Upper lobe of right lung (tissue), 1 donor: ENCODE results near the gene TCTN3. TPM values are rescaled to one million over a fixed set of nuclear protein-coding genes. Genes with fewer than 3 reads are reported as not detected.

Experiments used
- ATAC-seq: fragments of 200-7000 bp; cut with Tn5 transposase; one replicate; pipeline ENCODE4 v1.9.1; 2020; ENCODE audit warnings: mild to moderate bottlenecking, moderate library complexity
- DNase-seq: peaks from one replicate; pipeline ENCODE4 v3.0.0-alpha.2; 2020
- H3K27ac ChIP-seq: fragments of 200-600 bp; one replicate; pipeline ENCODE4 v1.8.0; 2022
- H3K27me3 ChIP-seq: fragments of 200-600 bp; one replicate; pipeline ENCODE4 v1.8.0; 2022; ENCODE audit warnings: mild to moderate bottlenecking
- H3K36me3 ChIP-seq: fragments of 200-600 bp; one replicate; pipeline ENCODE4 v1.8.0; 2022
- H3K4me1 ChIP-seq: fragments of 200-600 bp; one replicate; pipeline ENCODE4 v1.8.0; 2022
- H3K4me3 ChIP-seq: fragments of 200-600 bp; one replicate; pipeline ENCODE4 v1.8.0; 2022; ENCODE audit warnings: mild to moderate bottlenecking
- H3K9me3 ChIP-seq: fragments of 200-600 bp; one replicate; pipeline ENCODE4 v1.8.0; 2022
- intact Hi-C: fragments of 100-400 bp; cut with DNase I; formaldehyde crosslinking; loops from one replicate; pipeline ENCODE4 v1.11.0; 2022
- total RNA-seq: library from RNA; stranded (reverse); fragmentation: NEBNext Ultra II Directional; extraction: Animal tissue kit (Norgen Biotek cat#: 25700); gene quantifications from one replicate; pipeline ENCODE4 v1.2.1, GENCODE V29; 2021
- TF ChIP-seq, protein P1 (sequence below): fragments of 200-600 bp; IDR thresholded peaks from one replicate; pipeline ENCODE4 v1.8.0; 2022; ENCODE audit warnings: antibody characterized with exemption
- donor health status: DM: no; HTN: yes; CAD: no; lungs with severe emphysema.

TCTN3 gene
- total RNA-seq, 1 donor from 2014 or later: 29.0 TPM

DNA sequence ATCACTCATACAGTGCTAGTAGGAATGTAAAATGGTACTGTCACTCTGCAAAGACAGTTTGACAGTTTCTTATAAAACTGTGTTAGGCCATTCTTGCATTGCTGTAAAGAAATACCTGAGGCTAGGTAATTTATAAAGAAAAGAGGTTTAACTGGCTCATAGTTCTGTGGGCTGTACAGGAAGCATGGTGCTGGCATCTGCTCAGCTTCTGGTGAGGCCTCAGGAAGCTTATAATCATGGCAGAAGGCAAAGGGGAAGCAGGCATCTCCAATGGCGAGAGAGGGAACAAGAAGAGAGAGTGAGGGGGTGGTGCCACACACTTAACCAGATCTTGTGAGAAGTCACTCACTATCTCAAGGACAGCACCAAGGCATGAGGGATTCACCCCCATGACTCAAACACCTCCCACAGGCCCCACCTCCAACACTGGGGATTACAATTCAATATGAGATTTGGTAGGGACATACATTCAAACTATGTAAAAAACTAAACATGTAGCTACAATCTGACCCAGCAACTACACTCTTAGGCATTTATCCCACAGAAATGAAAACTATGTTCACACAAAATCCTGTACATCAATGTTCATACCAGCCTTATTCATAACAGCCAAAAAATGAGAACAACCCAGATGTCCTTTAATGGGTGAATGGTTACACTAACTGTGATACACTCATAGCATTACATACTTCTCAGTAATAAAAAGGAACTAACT is 42.2 kb downstream of the TCTN3 start:
- Histone ChIP-seq H3K36me3 (peaks cover 30% of the 10 kb centered on the region), H3K4me3 (no peak overlapping the region), H3K9me3 (no peaks in the 10 kb centered on the region), H3K4me1 (peaks cover 3% of the 10 kb centered on the region), H3K27ac (no peak overlapping the region), H3K27me3 (no peaks in the 10 kb centered on the region)
- intact Hi-C loops: no loop called here
- TF ChIP-seq, protein P1, sequence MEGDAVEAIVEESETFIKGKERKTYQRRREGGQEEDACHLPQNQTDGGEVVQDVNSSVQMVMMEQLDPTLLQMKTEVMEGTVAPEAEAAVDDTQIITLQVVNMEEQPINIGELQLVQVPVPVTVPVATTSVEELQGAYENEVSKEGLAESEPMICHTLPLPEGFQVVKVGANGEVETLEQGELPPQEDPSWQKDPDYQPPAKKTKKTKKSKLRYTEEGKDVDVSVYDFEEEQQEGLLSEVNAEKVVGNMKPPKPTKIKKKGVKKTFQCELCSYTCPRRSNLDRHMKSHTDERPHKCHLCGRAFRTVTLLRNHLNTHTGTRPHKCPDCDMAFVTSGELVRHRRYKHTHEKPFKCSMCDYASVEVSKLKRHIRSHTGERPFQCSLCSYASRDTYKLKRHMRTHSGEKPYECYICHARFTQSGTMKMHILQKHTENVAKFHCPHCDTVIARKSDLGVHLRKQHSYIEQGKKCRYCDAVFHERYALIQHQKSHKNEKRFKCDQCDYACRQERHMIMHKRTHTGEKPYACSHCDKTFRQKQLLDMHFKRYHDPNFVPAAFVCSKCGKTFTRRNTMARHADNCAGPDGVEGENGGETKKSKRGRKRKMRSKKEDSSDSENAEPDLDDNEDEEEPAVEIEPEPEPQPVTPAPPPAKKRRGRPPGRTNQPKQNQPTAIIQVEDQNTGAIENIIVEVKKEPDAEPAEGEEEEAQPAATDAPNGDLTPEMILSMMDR: no peak
- DNase-seq (no peak), ATAC-seq (no peak)

DNA sequence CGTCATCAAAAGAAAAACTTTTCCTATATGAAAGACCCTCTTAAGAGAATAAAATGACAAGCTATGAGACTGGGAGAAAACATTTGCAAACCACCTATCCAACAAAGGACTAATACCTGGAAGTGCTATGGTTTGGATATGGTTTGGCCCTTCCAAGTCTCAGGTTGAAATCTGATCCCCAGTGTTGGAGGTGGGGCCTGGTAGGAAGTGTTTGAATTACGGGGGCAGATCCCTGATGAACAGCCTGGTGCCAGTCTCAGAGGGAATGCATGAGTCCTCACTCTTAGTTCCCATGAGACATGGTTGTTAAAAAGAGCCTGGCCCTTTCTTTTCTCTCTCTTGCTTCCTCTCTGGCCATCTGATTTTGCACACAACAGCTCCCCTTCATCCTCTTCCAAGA is 43.5 kb downstream of the TCTN3 start:
- peaks cover 1% of the 10 kb centered on the region for H3K4me1 ChIP-seq
- no peaks in the 10 kb centered on the region for H3K9me3 ChIP-seq
- ATAC-seq: no peak
- H3K4me3 ChIP-seq: no peak overlapping the region
- H3K27me3 ChIP-seq: no peaks in the 10 kb centered on the region
- intact Hi-C loops: no loop called here
- TF ChIP-seq, protein P1: no peak
- no peak for DNase-seq
- peaks cover 42% of the 10 kb centered on the region for H3K36me3 ChIP-seq
- no peak overlapping the region for H3K27ac ChIP-seq

DNA sequence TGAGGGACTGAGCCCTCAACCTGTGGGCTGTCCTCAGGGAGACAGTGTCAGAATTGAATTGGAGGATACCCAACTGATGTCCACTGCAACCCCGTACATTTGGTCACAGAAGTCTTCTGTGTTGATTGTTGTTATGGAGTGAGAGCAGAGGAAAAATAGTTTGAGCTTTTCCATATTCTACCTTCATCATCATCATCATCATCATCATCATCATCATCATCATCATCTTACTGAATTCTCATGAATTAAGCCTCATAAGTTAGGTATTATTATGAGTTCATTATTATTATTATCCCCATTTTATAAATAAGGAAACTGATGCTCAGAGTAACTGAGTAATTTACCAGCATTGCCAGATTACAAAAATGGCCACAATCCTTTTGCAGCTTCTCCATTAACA is 45.6 kb downstream of the TCTN3 start:
- Histone ChIP-seq H3K4me3 (no peak overlapping the region), H3K27me3 (no peaks in the 10 kb centered on the region), H3K9me3 (no peaks in the 10 kb centered on the region), H3K36me3 (peaks cover 42% of the 10 kb centered on the region), H3K4me1 (no peaks in the 10 kb centered on the region), H3K27ac (no peak overlapping the region)
- ATAC-seq (no peak), DNase-seq (no peak)
- TF ChIP-seq, protein P1: no peak
- intact Hi-C loops: no loop called here

GRCh38 chr10:95646160-95646559 is 47.6 kb downstream of the TCTN3 start:
- Histone ChIP-seq H3K27me3 (no peaks in the 10 kb centered on the region), H3K36me3 (peaks cover 40% of the 10 kb centered on the region), H3K4me1 (no peaks in the 10 kb centered on the region), H3K4me3 (no peak overlapping the region), H3K9me3 (no peaks in the 10 kb centered on the region), H3K27ac (no peak overlapping the region)
- ATAC-seq (no peak), DNase-seq (no peak)
- intact Hi-C loops: no loop called here
- TF ChIP-seq, protein P1: no peak

DNA sequence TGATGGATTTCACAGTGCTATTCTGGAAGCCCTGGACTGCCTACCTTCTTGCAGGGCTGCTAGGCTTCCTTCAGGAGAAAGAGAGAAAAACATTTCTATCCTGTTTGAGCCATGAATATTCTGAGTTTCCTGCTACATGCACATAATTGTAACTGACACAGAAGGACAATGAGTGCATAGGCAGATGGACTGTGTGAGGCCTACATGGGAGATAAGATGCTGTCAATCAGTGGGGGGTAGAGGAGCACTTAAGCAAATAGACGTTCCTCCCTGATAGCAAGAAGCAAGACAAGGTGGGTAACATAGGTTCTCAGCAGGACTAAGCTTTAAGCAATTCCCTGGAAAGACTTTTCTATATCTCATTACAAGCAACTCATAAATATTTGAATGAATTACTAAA is 48.8 kb downstream of the TCTN3 start:
- intact Hi-C loops: no loop called here
- Histone ChIP-seq H3K9me3 (no peaks in the 10 kb centered on the region), H3K4me1 (no peaks in the 10 kb centered on the region), H3K4me3 (no peak overlapping the region), H3K27ac (no peak overlapping the region), H3K36me3 (peaks cover 48% of the 10 kb centered on the region), H3K27me3 (no peaks in the 10 kb centered on the region)
- ATAC-seq (no peak), DNase-seq (no peak)
- TF ChIP-seq, protein P1: no peak

- TF ChIP-seq, protein P1: no peak
- peaks cover 48% of the 10 kb centered on the region for H3K36me3 ChIP-seq
- intact Hi-C loops: no loop called here
- no peaks in the 10 kb centered on the region for H3K27me3 ChIP-seq
- ATAC-seq (no peak), DNase-seq (no peak)
- no peaks in the 10 kb centered on the region for H3K9me3 ChIP-seq
- no peaks in the 10 kb centered on the region for H3K4me1 ChIP-seq
- H3K4me3 ChIP-seq: no peak overlapping the region
- H3K27ac ChIP-seq: no peak overlapping the region
These were observed 52.8 kb downstream of the TCTN3 start for GRCh38 chr10:95640891-95641315.
